CD4-positive, alpha-beta T cell treated with Interleukin-21 for 1 hour (primary cell): ENCODE data around the gene OPRL1.
"Not testable (repeated sequence)": the region's sequence is repeated elsewhere in the genome, so short reads cannot be mapped to it uniquely, and the experiment has no call there.

Experiments used
- DNase-seq: peaks from one replicate; pipeline ENCODE4 v3.0.0-alpha.2; 2020

The OPRL1 gene

DNA sequence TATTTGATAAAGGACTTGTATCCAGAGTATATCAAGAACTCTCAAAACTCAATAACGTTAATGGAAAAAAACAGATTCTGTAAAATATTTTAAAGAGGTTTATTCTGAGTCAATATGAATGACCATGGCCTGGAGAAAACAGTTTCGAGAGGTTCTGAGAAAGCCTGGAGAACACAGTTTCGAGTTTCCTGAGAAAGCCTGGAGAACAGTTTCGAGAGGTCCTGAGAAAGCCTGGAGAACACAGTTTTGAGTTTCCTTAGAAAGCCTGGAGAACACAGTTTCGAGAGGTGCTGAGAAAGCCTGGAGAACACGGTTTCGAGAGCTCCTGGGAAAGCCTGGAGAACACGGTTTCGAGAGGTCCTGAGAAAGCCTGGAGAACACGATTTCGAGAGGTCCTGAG, 43.0 kb downstream of the OPRL1 start:
- DNase-seq: not testable (repeated sequence)

- DNase-seq: not testable (repeated sequence)
Observed at GRCh38 chr20:64123517-64123916, 43.6 kb downstream of the OPRL1 start.

DNA sequence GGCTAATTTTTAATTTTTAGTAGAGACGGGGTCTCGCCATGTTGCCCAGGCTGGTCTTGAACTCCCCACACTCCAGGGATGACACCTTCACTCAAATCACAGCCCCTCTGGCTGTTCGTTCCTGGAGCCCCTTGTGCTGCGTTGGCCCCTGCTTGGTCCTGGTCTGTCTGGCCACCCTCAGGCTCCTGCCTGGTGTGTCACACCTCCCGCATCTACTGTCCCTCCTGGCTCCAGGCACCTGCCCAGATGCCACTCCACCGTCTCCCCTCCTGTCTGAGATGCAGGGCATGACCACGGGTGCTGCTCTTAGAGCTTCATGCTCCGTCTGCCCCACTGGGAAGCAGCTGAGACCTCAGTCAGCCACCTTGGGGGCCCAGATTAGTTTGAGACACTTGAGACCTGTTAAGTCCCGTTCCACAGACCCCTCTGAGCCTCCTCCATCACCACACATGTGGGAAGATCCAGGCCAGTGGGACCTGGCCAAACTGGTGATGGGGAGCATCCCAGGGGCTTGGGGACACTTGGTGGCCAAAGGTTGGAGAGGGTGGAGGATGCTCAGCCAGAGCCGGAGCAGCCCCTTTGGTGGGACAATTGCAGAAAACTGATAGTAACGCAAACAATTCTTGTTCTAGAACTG, 49.4 kb downstream of the OPRL1 start:
- no peak for DNase-seq

GRCh38 chr20:64130271-64130670, 50.4 kb downstream of the OPRL1 start:
- no peak for DNase-seq

DNA sequence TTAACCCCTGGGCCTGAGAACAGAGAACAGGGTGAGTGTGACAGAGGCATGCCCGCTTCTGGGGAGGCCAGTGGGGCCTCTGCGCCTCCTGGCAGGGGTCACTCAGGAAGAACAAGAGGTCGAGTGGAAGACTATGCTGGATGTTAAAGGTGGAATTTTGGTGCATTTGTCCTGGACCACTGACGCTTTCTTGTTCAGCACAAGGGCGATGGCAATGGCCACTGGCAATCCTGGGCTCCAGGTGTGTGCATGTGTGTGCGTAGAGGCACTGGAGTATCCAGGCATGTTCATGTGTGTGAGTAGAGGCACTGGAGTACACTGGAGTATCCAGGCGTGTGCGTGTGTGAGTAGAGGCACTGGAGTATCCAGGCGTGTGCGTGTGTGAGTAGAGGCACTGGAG, 51.0 kb downstream of the OPRL1 start:
- DNase-seq: no peak

- no peak for DNase-seq
Observed at GRCh38 chr20:64131406-64131805, 51.5 kb downstream of the OPRL1 start.

GRCh38 chr20:64133951-64134407, 54.1 kb downstream of the OPRL1 start:
- no peak for DNase-seq

- not testable (repeated sequence) for DNase-seq
Observed at GRCh38 chr20:64134744-64135143, 54.9 kb downstream of the OPRL1 start.

- no peak for DNase-seq
Observed at GRCh38 chr20:64136004-64136710, 56.3 kb downstream of the OPRL1 start.

DNA sequence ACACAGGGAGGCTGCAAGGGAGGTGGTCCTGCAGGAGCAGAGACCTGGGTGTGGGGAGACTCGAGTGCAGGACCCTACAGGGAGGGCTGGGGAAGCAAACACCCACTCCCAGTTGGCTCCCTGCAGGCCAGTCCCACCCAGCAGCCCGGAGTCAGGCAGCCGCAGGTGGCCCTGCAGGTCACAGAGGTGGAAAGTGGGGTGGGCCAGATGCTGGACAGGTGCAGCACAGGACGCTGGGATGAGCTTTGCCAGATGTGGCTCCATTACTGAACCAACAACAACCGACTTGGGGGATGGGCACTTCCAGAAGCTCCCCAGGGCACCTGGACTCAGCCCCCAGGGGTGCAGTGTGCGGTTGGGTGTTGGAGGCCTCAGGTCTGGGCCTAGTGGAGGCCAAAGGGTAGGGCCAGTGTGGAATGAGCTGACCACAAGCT, 57.7 kb downstream of the OPRL1 start:
- DNase-seq: no peak

DNA sequence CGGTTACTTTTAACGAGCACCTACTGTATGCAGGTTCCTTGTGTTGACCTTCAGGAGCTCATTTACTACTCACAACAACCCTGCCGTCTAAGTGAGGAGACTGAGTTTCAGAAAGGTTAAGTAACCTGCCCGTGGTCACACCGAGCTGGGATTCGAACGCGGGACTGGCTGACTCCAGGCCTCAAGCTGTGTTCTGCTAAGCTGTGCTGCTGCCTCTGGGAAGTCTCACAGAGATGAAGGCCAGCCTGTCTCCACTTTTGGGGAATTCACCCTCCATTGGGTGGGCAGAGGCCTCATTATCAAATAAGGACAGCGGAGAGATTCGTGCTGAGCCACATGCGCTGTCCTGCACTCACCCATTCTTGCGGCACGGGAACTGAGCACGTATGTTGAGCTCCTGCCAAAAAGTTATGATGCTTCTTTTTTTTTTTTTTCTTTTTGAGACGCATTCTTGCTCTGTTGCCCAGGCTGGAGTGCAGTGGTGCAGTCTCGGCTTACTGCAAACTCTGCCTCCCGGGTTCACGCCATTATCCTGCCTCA, 58.5 kb downstream of the OPRL1 start:
- DNase-seq: no peak

GRCh38 chr20:64139199-64140060, 59.5 kb downstream of the OPRL1 start:
- no peak for DNase-seq

GRCh38 chr20:64140061-64140931, 60.4 kb downstream of the OPRL1 start:
- no peak for DNase-seq

DNA sequence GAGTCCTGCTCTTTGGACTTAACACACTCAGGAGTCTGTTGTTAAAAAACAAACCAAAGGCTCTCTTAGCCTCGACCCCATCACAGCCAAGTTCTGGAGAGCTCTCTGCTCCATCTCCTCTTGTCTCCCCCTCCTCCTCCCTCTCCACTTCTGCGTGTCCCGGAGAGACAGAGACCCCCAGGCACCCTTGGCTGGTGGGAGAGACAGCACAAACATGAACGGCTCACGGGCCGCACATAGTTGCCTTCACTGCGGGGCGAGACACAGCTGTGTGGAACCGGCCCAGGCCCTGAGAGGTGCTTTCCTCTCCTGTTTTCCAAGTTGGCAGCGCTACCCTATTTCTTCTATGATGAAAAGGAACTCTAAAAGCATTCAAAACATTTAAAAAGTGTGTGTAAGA, 61.1 kb downstream of the OPRL1 start:
- DNase-seq: no peak

- DNase-seq: no peak
Observed at GRCh38 chr20:64142590-64142989, 62.7 kb downstream of the OPRL1 start.

GRCh38 chr20:64143018-64143801, 63.3 kb downstream of the OPRL1 start:
- DNase-seq: no peak

- no peak for DNase-seq
Observed at GRCh38 chr20:64144144-64144912, 64.4 kb downstream of the OPRL1 start.

GRCh38 chr20:64145458-64146300, 65.8 kb downstream of the OPRL1 start:
- DNase-seq: no peak

DNA sequence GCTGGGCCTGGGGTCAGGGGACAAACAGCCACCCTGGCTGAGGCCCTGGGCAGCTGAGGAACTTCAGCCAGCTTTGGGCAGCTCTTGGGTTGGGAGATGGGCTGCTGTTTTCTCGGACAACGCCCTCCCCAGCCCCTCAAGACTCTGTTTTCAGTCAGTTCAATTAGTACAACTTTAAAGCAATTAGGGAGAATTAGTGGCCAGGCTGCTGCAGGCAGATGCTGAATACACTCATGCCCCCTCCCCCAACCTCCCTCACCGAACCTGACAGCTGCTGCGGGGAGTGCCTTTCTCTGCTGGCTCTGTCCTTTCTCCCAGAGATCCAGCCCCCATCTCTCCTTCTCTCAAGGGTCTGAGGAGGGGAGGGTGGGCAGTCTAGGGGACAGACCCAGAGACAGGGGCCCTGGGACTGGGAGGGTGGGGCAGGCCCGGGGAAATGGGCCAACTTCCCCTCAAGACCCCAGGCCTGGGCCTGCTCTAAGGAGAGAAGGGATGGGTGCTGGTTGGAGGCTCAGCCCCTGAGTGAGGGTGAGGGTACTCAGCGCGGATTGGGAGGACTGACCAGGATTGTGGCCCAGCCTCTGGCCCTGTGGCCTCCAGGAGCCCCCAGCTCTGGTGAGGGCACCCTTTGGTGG, 66.5 kb downstream of the OPRL1 start:
- no peak for DNase-seq
